Muscle layer of colon (tissue), 2 donors: ENCODE results near the gene PLEKHA6.

Source experiments
- H3K27ac ChIP-seq: one replicate; pipeline ENCODE4 v1.7.0; 2013; ENCODE audit warnings: low read depth, mild to moderate bottlenecking, low read length, moderate library complexity
- H3K27me3 ChIP-seq, 2 donors: one replicate each; pipeline ENCODE4 v1.7.0; 2013; ENCODE audit warnings: low read length in 2 of 2, mild to moderate bottlenecking in 2 of 2; ENCODE audit not compliant: insufficient read depth in 2 of 2, control insufficient read depth in 1 of 2
- H3K36me3 ChIP-seq: one replicate; pipeline ENCODE4 v1.7.0; 2013; ENCODE audit warnings: mild to moderate bottlenecking, low read length; ENCODE audit not compliant: insufficient read depth
- H3K4me1 ChIP-seq: one replicate; pipeline ENCODE4 v1.7.0; 2013; ENCODE audit warnings: mild to moderate bottlenecking, low read length; ENCODE audit not compliant: insufficient read depth
- H3K4me3 ChIP-seq, 2 donors: one replicate each; pipeline ENCODE4 v1.7.0; 2013; ENCODE audit warnings: low read length in 2 of 2, low read depth in 1 of 2, mild to moderate bottlenecking in 1 of 2, moderate library complexity in 1 of 2
- H3K9ac ChIP-seq: one replicate; pipeline ENCODE4 v1.7.0; 2013; ENCODE audit warnings: low read length
- H3K9me3 ChIP-seq: one replicate; pipeline ENCODE4 v1.7.0; 2013; ENCODE audit warnings: mild to moderate bottlenecking, low read length
- donor health status: abdominal sarcoma.
- donor health status: Adenocarcinoma of cecum.

Gene PLEKHA6

DNA sequence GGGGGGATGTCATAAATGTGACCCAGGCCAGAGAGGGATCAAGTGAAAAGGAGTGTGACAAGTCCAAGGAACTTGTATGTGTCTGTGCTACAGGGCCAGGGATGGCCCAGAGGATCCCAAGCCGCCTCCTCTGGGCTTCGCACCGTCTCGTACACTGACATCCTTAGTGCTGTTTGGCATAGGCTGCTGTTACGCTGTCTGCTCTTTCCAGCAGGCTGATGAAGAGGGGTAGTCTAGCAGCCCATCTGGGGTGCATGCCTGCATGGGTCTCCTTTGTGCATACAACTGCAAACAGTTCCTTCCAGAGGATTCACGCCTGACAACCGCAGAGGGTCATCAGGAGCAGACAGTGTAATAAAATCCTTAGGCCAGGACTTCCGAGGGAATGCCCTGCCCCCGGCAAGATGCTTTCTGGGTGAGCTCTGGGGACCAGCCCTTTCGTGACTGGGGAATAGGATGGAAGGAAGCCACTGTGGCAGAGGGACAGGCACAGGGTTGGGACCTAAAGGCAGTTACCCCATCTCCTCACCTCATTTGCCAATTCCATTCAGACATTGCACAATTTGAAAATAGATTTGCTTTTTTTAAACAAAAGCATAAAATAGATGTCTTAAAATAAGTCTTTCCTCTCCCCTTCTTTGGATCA lies 139.6 kb downstream of the PLEKHA6 start:
- Histone ChIP-seq H3K9me3 (no peaks in the 10 kb centered on the region), H3K27ac (no peak overlapping the region), H3K36me3 (no peaks in the 10 kb centered on the region), H3K27me3 (no peaks in the 10 kb centered on the region), H3K9ac (no peak overlapping the region), H3K4me1 (no peaks in the 10 kb centered on the region), H3K4me3 (no peak overlapping the region)

GRCh38 chr1:204218552-204218951 lies 141.2 kb downstream of the PLEKHA6 start:
- Histone ChIP-seq H3K9ac (no peak overlapping the region), H3K27me3 (peaks cover 0 to 4% of the 10 kb centered on the region in 2 donors), H3K36me3 (no peaks in the 10 kb centered on the region), H3K4me1 (peaks cover 7% of the 10 kb centered on the region), H3K4me3 (no peak overlapping the region), H3K9me3 (no peaks in the 10 kb centered on the region), H3K27ac (no peak overlapping the region)

- Histone ChIP-seq H3K27me3 (peaks cover 0 to 6% of the 10 kb centered on the region in 2 donors), H3K4me3 (no peak overlapping the region), H3K9me3 (no peaks in the 10 kb centered on the region), H3K4me1 (peaks cover 7% of the 10 kb centered on the region), H3K36me3 (no peaks in the 10 kb centered on the region), H3K9ac (no peak overlapping the region), H3K27ac (no peak overlapping the region)
Measured at GRCh38 chr1:204217648-204218000, 142.1 kb downstream of the PLEKHA6 start.

DNA sequence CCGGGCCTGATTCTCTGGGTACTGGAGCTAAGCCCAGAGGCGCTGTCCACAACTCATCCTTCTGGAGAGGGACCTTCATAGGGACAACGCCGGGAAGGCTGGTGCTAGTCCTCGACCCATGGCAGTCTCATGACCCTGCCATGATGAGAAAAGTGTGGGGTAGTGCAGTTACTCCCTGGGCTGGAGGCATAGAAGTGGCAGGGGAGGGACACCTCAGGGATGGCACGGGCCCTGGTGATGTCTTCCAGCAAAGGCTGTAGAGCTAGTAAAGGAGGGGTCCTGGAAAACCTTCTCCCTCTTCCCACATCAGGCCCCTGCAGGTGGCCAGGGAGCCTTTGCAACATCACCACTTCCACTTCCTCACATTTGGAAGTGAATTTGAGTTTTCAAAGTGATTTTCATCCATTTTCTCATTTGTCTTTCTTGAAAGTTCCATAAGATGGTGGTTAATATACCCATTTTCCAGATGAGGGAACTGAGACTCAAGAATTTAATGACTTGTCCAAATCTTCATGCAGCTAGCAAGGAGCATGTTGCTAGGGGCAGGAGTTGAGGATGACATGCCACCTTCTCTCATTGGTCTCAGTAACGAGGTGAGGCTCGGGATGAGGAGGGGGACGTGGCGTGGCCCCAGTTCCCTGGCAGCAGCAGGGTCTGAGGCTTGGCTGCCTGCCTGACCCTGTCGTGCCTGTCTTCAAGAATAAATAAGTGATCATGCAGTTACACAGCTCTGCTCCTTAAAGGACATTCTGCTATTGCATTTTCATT lies 142.7 kb downstream of the PLEKHA6 start:
- Histone ChIP-seq H3K4me1 (peaks cover 7% of the 10 kb centered on the region), H3K9ac (no peak overlapping the region), H3K27me3 (peaks cover 0 to 6% of the 10 kb centered on the region in 2 donors), H3K36me3 (no peaks in the 10 kb centered on the region), H3K9me3 (no peaks in the 10 kb centered on the region), H3K4me3 (no peak overlapping the region), H3K27ac (no peak overlapping the region)

GRCh38 chr1:204216236-204216635 lies 143.5 kb downstream of the PLEKHA6 start:
- H3K27me3 ChIP-seq, result peaks cover 0 to 6% of the 10 kb centered on the region in 2 donors
- no peak overlapping the region for H3K9ac ChIP-seq

GRCh38 chr1:204213668-204214662 lies 145.8 kb downstream of the PLEKHA6 start, which contains the start of gene GOLT1A:
TSS of gene GOLT1A (minus strand) at chr1:204213988. CDS start at chr1:204213906, 82 bp downstream.
- H3K9ac ChIP-seq, result no peak within 1 kb of the TSS
- H3K4me3 ChIP-seq, result peak within 1 kb of the TSS in 1 of 2 donors; percentile 18
- H3K36me3 ChIP-seq, result no peaks in the 10 kb centered on the region
- no peak within 1 kb of the TSS for H3K27ac ChIP-seq
- H3K9me3 ChIP-seq, result no peaks in the 10 kb centered on the region
- peaks cover 0 to 6% of the 10 kb centered on the region in 2 donors for H3K27me3 ChIP-seq
- peaks cover 7% of the 10 kb centered on the region for H3K4me1 ChIP-seq

More at GRCh38 chr1:204216236-204216635, 143.5 kb downstream of the PLEKHA6 start:
- no peak overlapping the region for H3K4me3 ChIP-seq
- H3K36me3 ChIP-seq, result no peaks in the 10 kb centered on the region
- no peak overlapping the region for H3K27ac ChIP-seq
- no peaks in the 10 kb centered on the region for H3K9me3 ChIP-seq
- peaks cover 7% of the 10 kb centered on the region for H3K4me1 ChIP-seq

DNA sequence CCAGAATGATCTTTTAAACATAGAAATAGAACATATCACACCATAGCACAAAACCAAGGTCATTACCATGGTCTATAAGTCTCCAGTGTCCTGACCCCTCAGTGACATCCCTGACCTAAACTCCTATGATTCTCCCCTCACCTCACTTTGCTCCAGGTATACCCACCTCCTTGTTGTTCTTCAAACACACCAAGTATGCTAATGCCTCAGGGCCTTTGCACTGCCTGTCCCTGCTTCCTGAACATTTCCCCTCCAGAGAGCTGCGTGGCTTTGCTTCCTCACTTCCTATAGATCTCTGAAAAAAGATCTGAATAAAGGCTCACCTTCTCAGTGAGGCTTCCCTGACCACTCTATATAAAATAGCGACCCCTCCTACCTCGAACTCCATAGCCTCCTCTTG lies 147.0 kb downstream of the PLEKHA6 start:
- no peak overlapping the region for H3K9ac ChIP-seq
- H3K9me3 ChIP-seq, result no peaks in the 10 kb centered on the region
- H3K4me1 ChIP-seq, result peaks cover 7% of the 10 kb centered on the region
- H3K36me3 ChIP-seq, result no peaks in the 10 kb centered on the region
- peaks cover 0 to 6% of the 10 kb centered on the region in 2 donors for H3K27me3 ChIP-seq
- no peak overlapping the region for H3K4me3 ChIP-seq
- no peak overlapping the region for H3K27ac ChIP-seq

DNA sequence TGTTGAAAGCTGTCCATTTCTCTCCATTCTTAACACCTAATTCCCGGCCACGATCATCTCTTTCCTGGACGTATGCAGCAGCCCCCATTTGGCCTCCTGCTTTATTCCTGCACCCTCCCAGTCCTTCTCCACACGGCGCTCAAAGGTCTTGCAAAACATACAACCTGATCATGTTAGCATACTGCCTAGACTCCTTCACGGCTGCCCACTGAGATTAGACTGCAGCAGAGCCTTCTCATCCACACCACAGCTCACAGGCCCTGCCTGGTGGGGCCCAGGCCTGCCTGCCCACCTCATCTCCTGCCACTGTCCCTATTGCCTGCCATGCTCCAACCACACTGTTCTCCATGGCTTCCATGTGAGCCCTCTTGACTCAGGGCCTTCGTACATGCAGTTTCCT lies 148.7 kb downstream of the PLEKHA6 start:
- Histone ChIP-seq H3K4me1 (peaks cover 7% of the 10 kb centered on the region), H3K27ac (no peak overlapping the region)

GRCh38 chr1:204207136-204207616 lies 152.6 kb downstream of the PLEKHA6 start:
- Histone ChIP-seq H3K9ac (no peak overlapping the region), H3K4me1 (no peaks in the 10 kb centered on the region), H3K4me3 (no peak overlapping the region), H3K27ac (no peak overlapping the region), H3K36me3 (no peaks in the 10 kb centered on the region), H3K9me3 (no peaks in the 10 kb centered on the region), H3K27me3 (no peaks in the 10 kb centered on the region)

More for the DNA sequence above, 148.7 kb downstream of the PLEKHA6 start:
- no peaks in the 10 kb centered on the region for H3K9me3 ChIP-seq
- H3K27me3 ChIP-seq, result peaks cover 0 to 6% of the 10 kb centered on the region in 2 donors
- no peaks in the 10 kb centered on the region for H3K36me3 ChIP-seq
- H3K9ac ChIP-seq, result no peak overlapping the region
- no peak overlapping the region for H3K4me3 ChIP-seq

- Histone ChIP-seq H3K4me1 (no peaks in the 10 kb centered on the region), H3K9me3 (no peaks in the 10 kb centered on the region), H3K4me3 (no peak overlapping the region), H3K9ac (no peak overlapping the region), H3K36me3 (no peaks in the 10 kb centered on the region), H3K27me3 (peaks cover 0 to 7% of the 10 kb centered on the region in 2 donors), H3K27ac (no peak overlapping the region)
Measured at GRCh38 chr1:204206121-204206520, 153.6 kb downstream of the PLEKHA6 start.

GRCh38 chr1:204205486-204205885 lies 154.2 kb downstream of the PLEKHA6 start:
- H3K27me3 ChIP-seq, result peaks cover 0 to 7% of the 10 kb centered on the region in 2 donors
- H3K27ac ChIP-seq, result no peak overlapping the region
- no peaks in the 10 kb centered on the region for H3K4me1 ChIP-seq
- H3K9me3 ChIP-seq, result no peaks in the 10 kb centered on the region
- no peaks in the 10 kb centered on the region for H3K36me3 ChIP-seq
- H3K4me3 ChIP-seq, result no peak overlapping the region
- no peak overlapping the region for H3K9ac ChIP-seq
